SK-N-MC (cell line): ENCODE results near the gene FAM149B1.

Experiments used
- EZH2 ChIP-seq: fragments of 200-600 bp; sonication (generic); IDR thresholded peaks from one replicate; pipeline ENCODE4 v1.6.1; 2017; ENCODE audit warnings: antibody characterized with exemption
- FOXP2 ChIP-seq: optimal IDR thresholded peaks from 2 replicates; pipeline ENCODE3; 2011; ENCODE audit warnings: mild to moderate bottlenecking, moderate library complexity; ENCODE audit not compliant: insufficient read depth; ENCODE audit errors: extremely low read length, control extremely low read depth

- no peak for TF ChIP-seq EZH2
- TF ChIP-seq FOXP2: no peak
Measured at GRCh38 chr10:73264423-73264822, 96.5 kb downstream of the FAM149B1 start.
